Astrocyte of the cerebellum (primary cell): ENCODE results near the gene XRCC1.
A peak's percentile ranks its signal among the peaks of the same experiment; 100 is the strongest.

Experiments used
- DNase-seq: peaks from one replicate; pipeline ENCODE4 v3.0.0-alpha.2; 2011; ENCODE audit warnings: low read depth
- H3K4me3 ChIP-seq: 2 replicates; pipeline ENCODE4 v1.5.1; 2011; ENCODE audit warnings: mild to moderate bottlenecking, low read depth, low read length, moderate library complexity
- CTCF ChIP-seq: IDR thresholded peaks from 2 replicates; pipeline ENCODE4 v1.5.1; 2012; ENCODE audit warnings: low read length, low read depth, moderate library complexity, mild to moderate bottlenecking; ENCODE audit errors: missing control alignments
- in situ Hi-C: cut with HindIII; loops from 2 replicates; pipeline ENCODE4 v1.10.0; 2017; ENCODE audit warnings: low sequenced_read_pairs

XRCC1 gene

GRCh38 chr19:43541920-43542650, 33.2 kb downstream of the XRCC1 start:
- TF ChIP-seq CTCF = no peak
- no peak for DNase-seq
- in situ Hi-C loops = no loop called here
- no peak overlapping the region for H3K4me3 ChIP-seq

GRCh38 chr19:43540381-43540780, 34.9 kb downstream of the XRCC1 start:
- TF ChIP-seq CTCF = no peak
- no peak for DNase-seq
- in situ Hi-C loops = no loop called here
- H3K4me3 ChIP-seq = no peak overlapping the region

GRCh38 chr19:43538922-43539321, 36.4 kb downstream of the XRCC1 start:
- no peak overlapping the region for H3K4me3 ChIP-seq
- in situ Hi-C loops = no loop called here
- TF ChIP-seq CTCF = no peak
- DNase-seq = no peak

DNA sequence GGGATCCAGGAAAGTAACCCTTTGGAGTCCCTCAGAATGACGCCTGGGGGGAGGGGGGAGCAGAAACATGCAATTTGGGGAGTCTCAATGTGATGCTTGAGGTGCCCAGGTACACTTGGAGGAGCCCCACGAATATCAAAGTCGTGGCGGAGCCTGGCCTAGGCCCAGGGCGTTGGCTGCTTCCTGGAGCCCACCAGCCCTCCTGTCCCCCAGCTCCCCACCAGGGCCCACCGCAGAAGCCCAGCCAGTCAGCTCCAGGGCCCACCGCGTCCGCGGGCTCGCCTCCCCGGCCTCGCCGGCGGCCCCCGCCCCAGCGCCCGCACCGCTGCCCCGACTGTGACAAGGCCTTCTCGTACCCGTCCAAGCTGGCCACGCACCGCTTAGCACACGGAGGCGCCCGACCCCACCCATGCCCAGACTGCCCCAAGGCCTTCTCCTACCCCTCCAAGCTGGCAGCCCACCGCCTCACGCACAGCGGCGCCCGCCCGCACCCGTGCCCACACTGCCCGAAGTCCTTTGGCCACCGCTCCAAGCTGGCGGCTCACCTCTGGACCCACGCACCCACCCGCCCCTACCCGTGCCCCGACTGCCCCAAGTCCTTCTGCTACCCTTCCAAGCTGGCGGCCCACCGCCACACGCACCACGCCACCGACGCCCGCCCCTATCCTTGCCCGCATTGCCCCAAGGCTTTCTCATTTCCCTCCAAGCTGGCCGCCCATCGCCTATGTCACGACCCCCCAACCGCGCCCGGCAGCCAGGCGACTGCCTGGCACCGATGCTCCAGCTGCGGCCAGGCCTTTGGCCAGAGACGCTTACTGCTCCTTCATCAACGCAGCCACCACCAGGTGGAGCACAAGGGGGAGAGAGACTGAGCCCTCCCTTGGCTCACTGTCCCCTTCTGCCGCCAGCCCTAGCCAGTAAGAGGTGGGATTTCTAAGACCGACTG, 40.2 kb downstream of the XRCC1 start:
- no peak overlapping the region for H3K4me3 ChIP-seq
- peak; percentile 67 for TF ChIP-seq CTCF
- DNase-seq = peak; percentile 46
- in situ Hi-C loops = no loop called here

- DNase-seq = no peak
- peak overlapping the region; percentile 37 for H3K4me3 ChIP-seq
- in situ Hi-C loops = no loop called here
- no peak for TF ChIP-seq CTCF
These were observed 41.0 kb downstream of the XRCC1 start for GRCh38 chr19:43534305-43534815.

DNA sequence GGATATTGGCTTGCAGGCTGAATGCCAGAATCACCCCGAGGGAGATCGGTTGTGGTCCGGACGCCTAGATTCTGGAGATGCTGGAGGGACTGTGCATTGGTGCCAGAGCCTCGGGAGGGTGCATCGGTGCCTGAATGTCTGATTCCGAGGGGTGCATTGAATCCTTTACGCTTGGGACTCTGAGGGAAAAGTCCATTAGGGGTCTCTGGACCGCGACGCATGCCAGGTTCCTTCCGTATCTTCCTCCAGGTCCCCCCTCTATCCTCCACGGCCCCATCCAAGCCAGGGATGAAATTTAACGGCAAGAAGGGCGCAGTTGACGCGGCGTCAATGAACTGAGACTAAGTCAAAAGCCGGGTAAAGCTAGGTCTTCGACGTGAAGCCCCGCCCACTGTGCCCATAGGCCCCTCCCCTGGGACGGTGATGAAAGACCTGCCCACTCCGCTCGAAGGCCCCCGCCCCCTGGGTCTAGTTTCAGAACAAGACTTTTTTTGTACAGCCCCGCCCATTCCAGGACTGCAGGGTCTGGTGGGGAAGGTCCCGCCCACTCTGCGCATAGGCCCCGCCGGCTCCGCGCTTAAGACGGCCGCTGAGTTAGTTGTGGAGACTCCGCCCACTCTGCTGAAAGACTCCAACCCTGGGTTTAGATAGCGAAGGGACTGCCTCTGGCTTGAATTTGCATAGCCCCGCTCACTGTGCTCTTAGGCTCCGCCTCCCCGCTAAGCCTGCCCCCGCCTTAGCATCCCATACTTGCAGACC, 41.6 kb downstream of the XRCC1 start:
- in situ Hi-C loops = no loop called here
- peak; percentile 99 for DNase-seq
- TF ChIP-seq CTCF = no peak
- H3K4me3 ChIP-seq = peak overlapping the region; percentile 51
